GM18951 (cell line): Measurements from ENCODE around the gene RARRES2.

Source experiments
- POLR2A ChIP-seq: IDR thresholded peaks from 4 replicates; pipeline ENCODE4 v1.6.1; 2011; ENCODE audit warnings: mild to moderate bottlenecking; ENCODE audit not compliant: insufficient read length, insufficient read depth; ENCODE audit errors: extremely low read depth
- in situ Hi-C: fragments of 300-500 bp; cut with MboI; formaldehyde crosslinking; loops from one replicate; pipeline ENCODE4 v1.12.0; 2022; ENCODE audit warnings: low sequenced_read_pairs, mixed read lengths, inconsistent platforms; ENCODE audit not compliant: unreplicated experiment

The RARRES2 gene

DNA sequence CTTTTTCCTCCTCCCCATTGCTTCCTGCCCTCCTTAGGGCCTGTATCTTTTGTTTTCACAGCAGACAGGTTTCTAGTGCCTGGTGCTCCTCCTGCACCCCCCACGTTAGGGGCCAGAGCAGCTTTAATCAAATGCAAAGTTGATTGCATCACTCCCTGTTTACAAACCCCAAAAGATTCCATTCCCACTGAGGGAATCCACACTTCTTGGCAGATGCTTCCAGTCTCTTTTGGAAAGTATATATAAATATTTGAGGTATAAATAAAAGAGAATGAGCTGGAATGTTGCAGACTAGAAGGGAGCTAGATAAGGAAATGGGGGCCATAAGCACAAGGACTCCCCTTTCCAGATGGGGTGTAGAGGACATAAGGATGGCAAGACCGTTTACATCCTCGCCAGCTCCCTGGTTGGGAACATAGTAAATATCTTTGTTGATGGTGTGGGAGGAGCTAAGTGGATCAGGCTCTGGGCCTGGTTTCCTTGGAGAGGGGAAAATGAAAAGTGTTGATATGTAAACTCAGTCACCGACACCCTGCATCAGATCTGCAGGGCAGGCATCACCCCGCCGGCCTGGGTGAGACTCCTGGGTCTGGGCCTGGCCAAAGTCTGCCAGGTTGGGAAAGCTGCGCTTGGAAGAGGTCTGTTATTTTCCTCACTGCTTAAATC, 6.2 kb downstream of the RARRES2 start:
- TF ChIP-seq POLR2A: no peak
- in situ Hi-C loops: no loop called here

- no peak for TF ChIP-seq POLR2A
- in situ Hi-C loops: no loop called here
These were observed 7.3 kb downstream of the RARRES2 start for GRCh38 chr7:150334108-150334507.

GRCh38 chr7:150333659-150334058, 7.8 kb downstream of the RARRES2 start:
- in situ Hi-C loops: no loop called here
- no peak for TF ChIP-seq POLR2A

DNA sequence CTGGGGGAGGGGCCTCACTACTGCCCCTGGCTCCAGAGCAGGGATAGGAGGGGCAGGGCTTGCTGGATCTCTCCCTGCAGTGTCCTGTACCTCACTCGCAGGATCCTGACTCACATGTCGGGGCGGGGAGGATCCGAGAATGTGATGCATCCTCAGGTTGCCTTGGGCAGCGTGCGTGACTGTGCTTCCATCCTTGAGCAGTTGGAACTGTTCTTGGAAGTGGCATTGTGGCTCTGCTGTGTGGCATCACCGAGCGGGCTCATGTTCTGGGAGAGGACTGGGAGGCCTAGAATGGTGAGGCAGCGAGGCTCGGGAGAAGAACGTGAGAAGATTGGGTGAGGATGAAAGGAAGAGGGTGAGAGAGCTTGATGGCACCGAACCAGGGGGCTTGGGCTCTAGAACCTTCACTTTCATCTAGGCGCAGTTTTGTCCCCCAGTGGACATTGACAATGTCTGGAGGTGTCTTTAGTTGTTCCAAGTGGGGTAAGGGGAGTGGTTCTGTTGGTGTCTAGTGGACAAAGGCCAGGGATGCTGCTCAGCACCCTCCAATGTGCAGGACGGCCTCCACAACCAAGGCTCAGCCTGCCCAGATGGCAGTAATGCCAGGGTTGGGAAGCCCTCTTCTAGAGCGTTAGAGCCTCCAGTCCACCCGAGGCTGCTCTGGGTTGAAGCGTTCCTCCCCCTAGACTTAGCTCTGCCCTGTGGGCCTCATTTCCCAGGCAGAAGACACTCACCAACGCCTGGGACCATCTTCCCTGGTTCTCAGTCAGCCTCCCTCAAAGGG, 8.4 kb downstream of the RARRES2 start:
- in situ Hi-C loops: no loop called here
- TF ChIP-seq POLR2A: no peak

DNA sequence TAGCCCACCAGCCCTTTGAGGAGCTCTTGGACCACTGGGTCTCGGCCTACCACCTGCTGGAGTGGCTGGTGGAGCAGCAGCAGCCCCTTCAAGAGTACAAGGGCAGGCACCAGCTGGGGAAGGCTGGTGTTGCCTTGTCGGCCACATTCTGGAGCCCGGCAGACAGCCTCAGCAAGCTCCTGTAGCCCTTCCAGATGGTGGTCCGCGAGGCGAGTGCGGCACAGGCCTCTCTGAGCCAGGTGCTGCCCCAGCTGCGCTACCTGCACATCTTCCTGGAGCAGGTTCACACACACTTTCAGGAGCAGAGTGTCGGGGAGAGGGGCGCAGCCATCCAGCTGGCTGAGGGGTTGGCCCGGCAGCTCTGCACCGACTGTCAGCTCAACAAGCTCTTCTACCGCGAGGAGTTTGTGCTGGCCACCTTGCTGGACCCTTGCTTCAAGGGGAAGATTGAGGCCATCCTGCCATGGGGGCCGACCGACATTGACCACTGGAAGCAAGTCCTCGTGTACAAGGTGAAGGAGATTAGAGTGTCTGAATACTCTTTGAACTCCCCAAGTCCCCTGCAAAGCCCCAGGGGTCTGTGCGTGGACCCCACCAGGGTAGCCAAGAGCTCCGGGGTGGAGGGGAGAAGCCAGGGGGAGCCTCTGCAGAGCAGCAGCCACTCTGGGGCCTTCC, 11.1 kb downstream of the RARRES2 start:
- in situ Hi-C loops: no loop called here
- no peak for TF ChIP-seq POLR2A

GRCh38 chr7:150329331-150330120, 11.9 kb downstream of the RARRES2 start:
- in situ Hi-C loops: no loop called here
- no peak for TF ChIP-seq POLR2A

GRCh38 chr7:150327308-150327707, 14.1 kb downstream of the RARRES2 start:
- TF ChIP-seq POLR2A: no peak
- in situ Hi-C loops: no loop called here

DNA sequence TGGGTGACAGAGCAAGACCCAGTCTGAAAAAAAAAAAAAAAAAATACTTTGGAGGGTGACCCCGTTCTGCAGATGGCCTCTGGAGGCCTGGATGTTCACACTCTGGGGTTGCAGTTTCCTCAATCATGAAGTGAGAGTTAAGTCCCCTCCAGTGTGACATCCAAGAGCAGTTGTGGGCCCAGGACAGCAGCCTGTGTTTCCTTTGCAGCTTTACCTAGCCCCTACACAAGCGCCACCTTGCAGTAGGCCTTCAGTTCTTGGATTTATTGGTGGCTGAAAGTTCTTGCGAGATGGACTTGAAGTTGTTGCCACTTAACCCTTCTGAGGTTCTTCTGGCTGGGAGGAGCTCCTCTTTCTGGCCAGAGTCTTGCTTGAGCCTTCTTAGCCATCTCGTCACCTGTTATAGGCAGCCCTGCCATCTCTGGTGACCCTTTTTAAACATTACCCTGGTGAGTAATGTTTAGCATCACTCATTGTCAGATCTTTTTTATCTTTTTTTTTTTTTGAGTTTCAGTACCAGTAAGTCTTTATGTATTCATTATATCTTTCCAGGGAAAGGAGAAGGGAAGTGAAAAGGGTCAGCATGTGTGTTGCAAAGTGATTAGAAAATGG, 14.7 kb downstream of the RARRES2 start:
- TF ChIP-seq POLR2A: no peak
- in situ Hi-C loops: no loop called here

DNA sequence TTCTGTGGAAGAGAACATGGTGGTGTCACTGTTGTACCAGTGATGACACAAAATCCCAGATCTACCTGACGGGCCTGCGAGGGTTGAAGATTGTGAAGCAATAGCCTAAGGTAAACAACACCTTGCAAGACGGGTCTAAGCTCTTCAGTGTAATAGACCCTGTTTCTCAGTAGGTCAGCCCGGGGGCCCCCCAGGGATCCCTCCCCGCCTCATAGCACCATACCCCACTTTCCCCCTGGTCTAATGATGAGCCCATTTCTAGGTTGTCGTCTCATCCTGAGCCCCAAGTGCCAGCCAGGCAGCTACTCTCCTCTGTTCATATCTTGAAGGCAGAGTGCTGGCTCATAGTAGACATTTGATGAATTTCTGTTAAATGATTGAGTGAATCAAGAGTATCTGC, 15.5 kb downstream of the RARRES2 start:
- in situ Hi-C loops: no loop called here
- TF ChIP-seq POLR2A: no peak

DNA sequence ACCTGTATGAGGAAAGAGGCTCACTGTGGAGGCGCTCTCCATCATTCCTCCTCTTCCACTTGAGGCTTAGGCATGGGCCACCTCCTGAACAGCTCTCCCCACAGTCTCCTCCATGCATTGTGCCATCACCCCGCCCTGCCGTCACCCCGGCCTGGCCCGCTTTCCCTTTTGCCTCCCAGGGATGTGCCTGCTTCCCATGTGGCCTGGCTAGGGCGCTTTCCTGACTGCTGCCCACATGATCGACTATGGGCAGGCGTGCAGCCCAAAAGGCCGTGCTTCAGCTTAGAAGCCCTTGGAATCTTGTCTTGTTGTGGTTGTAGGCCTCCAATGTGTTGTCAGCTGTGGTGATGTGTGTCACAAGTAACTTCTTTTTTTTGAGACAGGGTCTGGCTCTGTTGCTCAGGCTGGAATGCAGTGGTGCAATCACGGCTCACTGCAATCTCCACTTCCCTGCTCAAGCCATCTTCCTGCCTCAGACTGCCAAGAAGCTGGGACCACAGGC, 16.3 kb downstream of the RARRES2 start:
- TF ChIP-seq POLR2A: no peak
- in situ Hi-C loops: no loop called here

DNA sequence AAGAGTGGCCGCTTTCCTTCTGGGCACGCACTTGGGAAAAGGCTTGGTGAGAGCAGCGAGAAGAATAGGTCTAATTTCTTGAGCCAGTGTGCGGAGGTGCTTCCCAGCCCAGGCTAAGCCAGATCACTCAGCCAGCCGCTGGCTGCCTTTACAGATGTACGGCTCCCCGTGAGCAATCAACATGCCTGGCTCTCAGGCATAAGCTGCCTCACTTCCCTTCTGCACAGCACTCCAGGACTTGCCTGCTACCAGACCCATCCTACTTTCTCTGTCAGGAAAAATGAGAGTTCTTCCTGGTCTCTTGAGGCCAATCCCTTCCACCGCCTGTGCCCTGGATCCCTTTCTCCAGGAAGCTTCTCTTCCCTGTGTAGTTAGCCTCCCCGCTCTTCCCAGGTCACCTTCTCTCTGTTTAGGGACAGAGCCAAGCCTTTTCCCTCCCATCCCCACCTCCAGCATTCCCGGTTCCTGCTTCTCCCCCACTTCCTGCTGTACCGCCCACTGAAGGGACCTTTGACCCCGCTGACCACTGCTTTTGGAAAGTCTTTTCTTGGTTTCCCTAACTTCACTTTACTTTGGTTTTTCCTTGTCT, 17.0 kb downstream of the RARRES2 start:
- TF ChIP-seq POLR2A: no peak
- in situ Hi-C loops: no loop called here

DNA sequence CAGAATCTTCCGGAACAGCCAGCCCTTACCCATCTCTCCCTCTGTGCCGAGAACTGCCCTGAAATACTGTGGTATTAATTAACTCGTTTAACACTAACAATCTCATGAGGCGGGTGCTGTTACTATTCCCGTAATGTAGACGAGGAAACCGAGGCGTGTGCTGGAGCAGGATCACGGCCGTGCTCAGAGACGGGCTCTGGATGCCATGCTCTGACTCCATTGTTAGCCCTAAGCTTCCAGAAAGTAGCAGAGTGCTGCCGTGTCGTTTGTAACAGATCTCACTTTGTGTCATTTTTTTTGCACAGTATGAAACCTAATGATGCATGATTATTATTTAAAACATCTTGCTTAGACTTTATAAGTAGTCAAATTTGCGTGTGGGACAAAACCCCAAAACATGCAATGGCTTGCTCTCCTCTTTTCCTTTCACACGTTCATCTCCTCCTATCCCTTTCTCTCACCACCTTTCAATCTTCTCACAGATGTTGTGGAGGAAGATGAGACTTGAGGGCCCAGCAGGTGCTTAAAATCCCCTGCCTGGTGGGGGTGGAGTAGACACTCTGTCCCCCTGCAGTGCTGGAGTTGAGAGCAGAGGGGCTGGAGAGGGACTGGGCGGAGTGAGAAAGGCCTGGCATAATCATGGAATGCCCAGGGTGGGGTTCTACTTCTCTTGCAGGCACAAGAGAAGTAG, 17.6 kb downstream of the RARRES2 start:
- TF ChIP-seq POLR2A: no peak
- in situ Hi-C loops: no loop called here
